HCT116 (cell line): ENCODE measurements around the gene IL3. TPM values are rescaled to one million over a fixed set of nuclear protein-coding genes. Genes with fewer than 3 reads are reported as not detected.

ENCODE experiments used
- ATAC-seq: fragments of 200-7000 bp; cut with Tn5 transposase; 2 replicates; pipeline ENCODE4 v1.9.1; 2020; ENCODE audit warnings: mild to moderate bottlenecking, moderate library complexity
- BruUV-seq: library from RNA; stranded (reverse); fragments of 400-500 nt; replicated peaks from 2 replicates; lab custom pipeline; 2021; lab: Mats Ljungman, UMichigan
- CTCF ChIA-PET: fragments of 300-600 bp; sonication (Branson Sonifier 250); formaldehyde crosslinking; loops from one replicate; lab custom pipeline; 2021; ENCODE audit warnings: antibody characterized with exemption; lab: Charles Lee
- POLR2A ChIA-PET: fragments of 300-600, 350-600 bp; sonication (Branson Sonifier 250); formaldehyde crosslinking; loops from one replicate; lab custom pipeline; 2021; ENCODE audit warnings: antibody characterized with exemption; lab: Charles Lee
- RAD21 ChIA-PET, 2 experiments: fragments of 300-600 bp; sonication (Branson Sonifier 250); formaldehyde crosslinking; loops; one replicate each; lab custom pipeline; 2023; ENCODE audit warnings: low total read pairs in 2 of 2; ENCODE audit not compliant: uncharacterized antibody in 2 of 2, unreplicated experiment in 2 of 2, low non-redundant PET in 1 of 2; lab: Charles Lee
- DNase-seq: peaks from one replicate; pipeline ENCODE4 v3.0.0-alpha.2; 2010; ENCODE audit warnings: low read depth, low spot score
- H2AFZ ChIP-seq: fragments of 200-600 bp; shearing (Covaris generic), sonication (generic); 2 replicates; pipeline ENCODE4 v1.6.1; 2017; ENCODE audit warnings: low read depth, mixed run types, mixed read lengths, antibody characterized with exemption, low read length; ENCODE audit not compliant: poor library complexity, severe bottlenecking
- H3K27ac ChIP-seq: 2 replicates; pipeline ENCODE4 v1.5.1; 2012; ENCODE audit warnings: low read depth, low read length
- H3K27me3 ChIP-seq: fragments of 200-600 bp; sonication (generic); 2 replicates; pipeline ENCODE4 v1.6.1; 2016; ENCODE audit warnings: mixed run types, low read length, mixed read lengths; ENCODE audit not compliant: insufficient read depth
- H3K36me3 ChIP-seq, 2 experiments: fragments of 200-500 bp in 1 of 2; fragments of 200-600 bp in 1 of 2; sonication (Bioruptor generic) in 1 of 2; sonication (generic) in 1 of 2; 2 replicates each; pipeline versions ENCODE4 v1.5.1 to v1.6.1; 2014 to 2016; ENCODE audit warnings: low read length in 2 of 2, inconsistent platforms in 1 of 2, mixed read lengths in 1 of 2, mixed run types in 1 of 2; ENCODE audit not compliant: insufficient read depth in 2 of 2, control insufficient read depth in 1 of 2
- H3K4me1 ChIP-seq, 2 experiments: fragments of 200-600 bp in 1 of 2; sonication (generic) in 1 of 2; 2 replicates each; pipeline versions ENCODE4 v1.5.1 to v1.6.1; 2012 to 2017; ENCODE audit warnings: low read length in 2 of 2, inconsistent platforms in 1 of 2, mild to moderate bottlenecking in 1 of 2, mixed read lengths in 1 of 2, mixed run types in 1 of 2, moderate library complexity in 1 of 2; ENCODE audit not compliant: insufficient read depth in 2 of 2, control insufficient read depth in 1 of 2
- H3K4me2 ChIP-seq: fragments of 200-600 bp; sonication (generic); 2 replicates; pipeline ENCODE4 v1.6.1; 2017; ENCODE audit warnings: mixed run types, low read length, mixed read lengths
- H3K4me3 ChIP-seq, 2 experiments: fragments of 200-600 bp in 1 of 2; sonication (generic) in 1 of 2; replicated peaks in 1 of 2; 2 replicates each; pipeline ENCODE4 v1.5.1; 2011 to 2016; ENCODE audit warnings: low read length in 2 of 2, control low read depth in 1 of 2, low read depth in 1 of 2, mild to moderate bottlenecking in 1 of 2, mixed read lengths in 1 of 2, mixed run types in 1 of 2
- H3K79me2 ChIP-seq: fragments of 200-600 bp; sonication (generic); 2 replicates; pipeline ENCODE4 v1.6.1; 2017; ENCODE audit warnings: mild to moderate bottlenecking, mixed run types, low read length, moderate library complexity, mixed read lengths; ENCODE audit not compliant: insufficient read depth
- H3K9ac ChIP-seq: fragments of 200-600 bp; sonication (generic); 2 replicates; pipeline ENCODE4 v1.6.1; 2016; ENCODE audit warnings: low read length, mixed read lengths
- H3K9me2 ChIP-seq: fragments of 200-600 bp; sonication (generic), shearing (Covaris generic); 2 replicates; pipeline ENCODE4 v1.6.1; 2017; ENCODE audit warnings: mixed run types, mild to moderate bottlenecking, moderate library complexity; ENCODE audit not compliant: insufficient read depth
- H3K9me3 ChIP-seq, 2 experiments: fragments of 200-500 bp in 1 of 2; fragments of 200-600 bp in 1 of 2; sonication (Bioruptor generic) in 1 of 2; sonication (generic) in 1 of 2; 2 replicates each; pipeline ENCODE4 v1.6.1; 2014 to 2017; ENCODE audit warnings: low read length in 2 of 2, mixed read lengths in 2 of 2, inconsistent platforms in 1 of 2, low read depth in 1 of 2, mild to moderate bottlenecking in 1 of 2, mixed run types in 1 of 2, moderate library complexity in 1 of 2; ENCODE audit not compliant: control insufficient read depth in 1 of 2, insufficient read depth in 1 of 2
- H4K20me1 ChIP-seq: fragments of 200-600 bp; sonication (generic), shearing (Covaris generic); 2 replicates; pipeline ENCODE4 v1.6.1; 2017; ENCODE audit warnings: mixed run types, mild to moderate bottlenecking, moderate library complexity; ENCODE audit not compliant: insufficient read depth
- CBX3 ChIP-seq: IDR thresholded peaks from 2 replicates; pipeline ENCODE4 v1.6.1; 2012; ENCODE audit warnings: low read depth
- POLR2A ChIP-seq: IDR thresholded peaks from 2 replicates; pipeline ENCODE4 v1.7.0; 2011; ENCODE audit warnings: borderline replicate concordance; ENCODE audit not compliant: insufficient read depth, insufficient read length; ENCODE audit errors: extremely low read depth
- RAD21 ChIP-seq: IDR thresholded peaks from 2 replicates; pipeline ENCODE4 v1.6.1; 2012; ENCODE audit warnings: low read depth, mild to moderate bottlenecking
- SRF ChIP-seq: IDR thresholded peaks from 2 replicates; pipeline ENCODE4 v1.6.1; 2012; ENCODE audit warnings: low read depth
- ZFX ChIP-seq: fragments of 450-650 bp; IDR thresholded peaks from 2 replicates; pipeline ENCODE4 v1.6.1; 2017
- intact Hi-C: fragments of 100-400 bp; cut with micrococcal nuclease; formaldehyde crosslinking; loops from 2 replicates; pipeline ENCODE4 v1.10.0; 2022
- total RNA-seq: library from RNA; stranded (reverse); gene quantifications from one replicate; pipeline ENCODE4 v1.2.1, GENCODE V29; 2021; ENCODE audit not compliant: unreplicated experiment
- TF ChIP-seq, protein P1 (sequence below): IDR thresholded peaks from 2 replicates; pipeline ENCODE4 v1.6.1; 2011; ENCODE audit warnings: mild to moderate bottlenecking, low read length, moderate library complexity; ENCODE audit not compliant: insufficient replicate concordance; ENCODE audit errors: extremely low read depth
- TF ChIP-seq, protein P2 (sequence below): IDR thresholded peaks from 2 replicates; pipeline ENCODE4 v1.6.1; 2012

IL3 gene
- total RNA-seq, 1 experiment from 2014 or later, result not detected

DNA sequence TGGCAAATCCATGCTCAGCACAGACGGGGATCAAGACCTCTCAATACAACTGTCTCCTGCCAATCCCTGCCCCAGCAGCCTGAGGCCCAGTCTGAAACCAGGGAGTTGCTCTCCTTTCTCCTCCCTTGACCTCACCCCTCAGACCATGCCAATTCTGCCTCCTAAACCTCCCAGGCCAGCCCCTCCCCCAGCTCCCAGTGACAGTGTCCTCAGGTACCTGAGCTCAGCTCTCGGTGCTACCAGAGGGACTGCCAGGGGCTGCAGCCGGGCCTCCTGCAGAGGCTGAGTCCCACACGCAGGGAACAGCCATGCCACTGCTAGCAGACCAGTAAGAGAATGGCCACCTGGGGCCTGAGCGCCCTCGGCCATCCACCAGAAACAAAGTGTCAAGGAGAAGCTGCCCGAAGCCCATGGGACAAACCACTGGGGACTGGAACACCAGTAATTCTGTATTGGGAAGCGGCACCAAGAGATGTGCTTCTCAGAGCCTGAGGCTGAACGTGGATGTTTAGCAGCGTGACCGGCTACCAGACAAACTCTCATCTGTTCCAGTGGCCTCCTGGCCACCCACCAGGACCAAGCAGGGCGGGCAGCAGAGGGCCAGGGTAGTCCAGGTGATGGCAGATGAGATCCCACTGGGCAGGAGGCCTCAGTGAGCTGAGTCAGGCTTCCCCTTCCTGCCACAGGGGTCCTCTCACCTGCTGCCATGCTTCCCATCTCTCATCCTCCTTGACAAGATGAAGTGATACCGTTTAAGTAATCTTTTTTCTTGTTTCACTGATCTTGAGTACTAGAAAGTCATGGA, 557 bp upstream of the IL3 start:
- Histone ChIP-seq H3K9me2 (no peaks in the 10 kb centered on the region), H4K20me1 (no peaks in the 10 kb centered on the region), H3K9ac (no peak overlapping the region), H3K4me1 (peaks cover 0 to 1% of the 10 kb centered on the region in 2 experiments; a peak in 1 of 4 replicates), H3K79me2 (no peaks in the 10 kb centered on the region), H2AFZ (no peak overlapping the region), H3K4me2 (no peak overlapping the region)
- intact Hi-C loops, result loop anchor here (10.0 kb wide), 1 partner anchor 215 kb away; no protein-coding TSS in a partner anchor
- CTCF ChIA-PET, result no interaction called here
- RAD21 ChIA-PET, result no interaction called here
- TF ChIP-seq POLR2A, result no peak
- TF ChIP-seq, protein P1, sequence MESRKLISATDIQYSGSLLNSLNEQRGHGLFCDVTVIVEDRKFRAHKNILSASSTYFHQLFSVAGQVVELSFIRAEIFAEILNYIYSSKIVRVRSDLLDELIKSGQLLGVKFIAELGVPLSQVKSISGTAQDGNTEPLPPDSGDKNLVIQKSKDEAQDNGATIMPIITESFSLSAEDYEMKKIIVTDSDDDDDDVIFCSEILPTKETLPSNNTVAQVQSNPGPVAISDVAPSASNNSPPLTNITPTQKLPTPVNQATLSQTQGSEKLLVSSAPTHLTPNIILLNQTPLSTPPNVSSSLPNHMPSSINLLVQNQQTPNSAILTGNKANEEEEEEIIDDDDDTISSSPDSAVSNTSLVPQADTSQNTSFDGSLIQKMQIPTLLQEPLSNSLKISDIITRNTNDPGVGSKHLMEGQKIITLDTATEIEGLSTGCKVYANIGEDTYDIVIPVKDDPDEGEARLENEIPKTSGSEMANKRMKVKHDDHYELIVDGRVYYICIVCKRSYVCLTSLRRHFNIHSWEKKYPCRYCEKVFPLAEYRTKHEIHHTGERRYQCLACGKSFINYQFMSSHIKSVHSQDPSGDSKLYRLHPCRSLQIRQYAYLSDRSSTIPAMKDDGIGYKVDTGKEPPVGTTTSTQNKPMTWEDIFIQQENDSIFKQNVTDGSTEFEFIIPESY, result no peak
- TF ChIP-seq, protein P2, sequence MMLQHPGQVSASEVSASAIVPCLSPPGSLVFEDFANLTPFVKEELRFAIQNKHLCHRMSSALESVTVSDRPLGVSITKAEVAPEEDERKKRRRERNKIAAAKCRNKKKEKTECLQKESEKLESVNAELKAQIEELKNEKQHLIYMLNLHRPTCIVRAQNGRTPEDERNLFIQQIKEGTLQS, result no peak
- no peak for TF ChIP-seq SRF
- no peak for TF ChIP-seq RAD21
- TF ChIP-seq CBX3, result no peak
- no peak for TF ChIP-seq ZFX
- TF ChIP-seq, all 23 proteins: peak for 0
- Histone ChIP-seq H3K9me3 (no peaks in the 10 kb centered on the region), H3K4me3 (no peak overlapping the region), H3K36me3 (no peaks in the 10 kb centered on the region), H3K27me3 (no peaks in the 10 kb centered on the region), H3K27ac (no peak overlapping the region)
- ATAC-seq (no peak), DNase-seq (no peak)
- POLR2A ChIA-PET, result no interaction called here
- no TSS peak for BruUV-seq
